KOPT-K1 (cell line): ENCODE measurements around the gene GZMA.
"Not testable (repeated sequence)": the region's sequence is repeated elsewhere in the genome, so short reads cannot be mapped to it uniquely, and the experiment has no call there.

ENCODE experiments used
- H3K27ac ChIP-seq: fragments of 200-600 bp; sonication (generic); 2 replicates; pipeline ENCODE4 v1.5.1; 2016; ENCODE audit warnings: antibody characterized with exemption, mild to moderate bottlenecking, low read depth, low read length; ENCODE audit not compliant: poor library complexity, severe bottlenecking
- H3K36me3 ChIP-seq: fragments of 200-600 bp; sonication (generic); 2 replicates; pipeline ENCODE4 v1.5.1; 2017; ENCODE audit warnings: antibody characterized with exemption, mild to moderate bottlenecking, low read length, moderate library complexity; ENCODE audit not compliant: insufficient read depth
- H3K9me3 ChIP-seq: fragments of 200-600 bp; sonication (generic); 2 replicates; pipeline ENCODE4 v1.5.1; 2017; ENCODE audit warnings: antibody characterized with exemption, low read length, mild to moderate bottlenecking; ENCODE audit not compliant: insufficient read depth, poor library complexity, severe bottlenecking

The GZMA gene

DNA sequence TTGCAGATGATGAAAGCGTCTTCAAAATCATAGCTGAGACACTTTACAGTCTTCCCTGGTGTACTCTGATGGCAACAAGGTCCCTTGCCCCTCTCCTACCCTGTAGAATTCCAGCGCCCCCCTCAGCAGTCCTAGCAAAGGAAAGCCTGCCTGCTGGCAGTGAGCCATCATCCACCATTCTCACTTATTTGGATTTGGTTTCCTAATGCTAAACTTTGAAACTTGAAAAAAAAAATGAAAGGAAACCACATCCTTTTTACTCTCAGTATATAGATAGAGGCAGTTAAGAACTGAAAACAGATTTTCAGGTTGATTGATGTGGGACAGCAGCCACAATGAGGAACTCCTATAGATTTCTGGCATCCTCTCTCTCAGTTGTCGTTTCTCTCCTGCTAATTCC is at the start of gene GZMA:
Gene GZMA (plus strand): TSS at position 299 of the 400 bp plus-strand sequence. CDS start 37 bp downstream, at position 336.
- Histone ChIP-seq H3K36me3 (no peaks in the 10 kb centered on the region), H3K27ac (peak within 1 kb of the TSS; percentile 47), H3K9me3 (no peaks in the 10 kb centered on the region)

DNA sequence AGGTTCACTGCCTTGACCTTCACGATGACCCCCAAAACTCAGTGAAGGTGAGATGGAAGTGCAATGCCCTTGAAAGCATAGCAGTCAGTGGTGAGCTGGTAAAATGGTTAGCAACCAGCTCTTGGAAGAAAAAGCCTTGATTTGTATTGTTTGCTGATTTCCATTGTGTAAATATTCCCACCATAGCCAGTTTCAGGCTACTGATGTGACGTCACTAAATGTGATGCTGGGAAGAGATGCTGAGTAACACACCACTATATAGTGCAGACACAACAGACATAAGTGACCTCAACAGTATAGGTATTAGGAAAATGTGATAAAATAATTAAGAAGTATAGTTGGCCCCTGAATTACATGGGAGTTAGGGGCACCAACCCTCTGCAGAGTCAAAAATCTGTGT is 47.3 kb upstream of the GZMA start:
- no peaks in the 10 kb centered on the region for H3K36me3 ChIP-seq
- peaks cover 16% of the 10 kb centered on the region for H3K9me3 ChIP-seq
- no peak overlapping the region for H3K27ac ChIP-seq

DNA sequence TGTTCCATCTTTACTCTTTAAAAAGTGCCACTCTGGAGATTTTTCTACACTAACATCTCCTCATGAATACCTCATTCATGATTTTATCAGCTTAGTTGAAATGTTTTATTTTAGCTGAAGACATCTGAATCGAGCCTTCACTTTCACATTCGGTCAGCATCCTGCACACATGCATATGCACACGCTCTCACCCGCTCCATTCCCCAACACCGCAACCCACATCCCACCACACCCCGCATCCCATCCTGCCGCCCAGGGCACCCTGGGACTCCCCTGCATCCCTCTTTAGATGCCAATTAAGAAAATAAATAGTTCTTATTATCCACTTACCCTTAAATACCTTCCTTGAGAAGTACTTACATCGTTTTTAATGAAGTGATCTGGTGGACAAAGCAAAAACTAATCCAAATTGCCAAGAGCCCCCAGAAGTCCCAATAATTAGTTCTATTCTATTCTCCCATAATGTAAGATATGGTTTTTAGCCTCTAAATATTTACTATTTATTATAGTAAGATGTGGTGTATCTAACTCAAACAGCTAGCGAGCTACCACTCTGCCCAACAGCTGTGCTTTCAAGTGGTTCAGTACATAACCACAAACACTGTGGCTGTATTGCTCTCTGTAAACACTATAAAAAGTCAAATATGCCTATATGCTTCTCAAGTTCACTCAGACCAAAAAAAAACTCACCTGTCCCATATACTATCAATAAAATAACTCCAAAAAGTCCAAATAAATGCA is 40.2 kb upstream of the GZMA start:
- Histone ChIP-seq H3K27ac (no peak overlapping the region), H3K9me3 (peaks cover 13% of the 10 kb centered on the region), H3K36me3 (no peaks in the 10 kb centered on the region)

DNA sequence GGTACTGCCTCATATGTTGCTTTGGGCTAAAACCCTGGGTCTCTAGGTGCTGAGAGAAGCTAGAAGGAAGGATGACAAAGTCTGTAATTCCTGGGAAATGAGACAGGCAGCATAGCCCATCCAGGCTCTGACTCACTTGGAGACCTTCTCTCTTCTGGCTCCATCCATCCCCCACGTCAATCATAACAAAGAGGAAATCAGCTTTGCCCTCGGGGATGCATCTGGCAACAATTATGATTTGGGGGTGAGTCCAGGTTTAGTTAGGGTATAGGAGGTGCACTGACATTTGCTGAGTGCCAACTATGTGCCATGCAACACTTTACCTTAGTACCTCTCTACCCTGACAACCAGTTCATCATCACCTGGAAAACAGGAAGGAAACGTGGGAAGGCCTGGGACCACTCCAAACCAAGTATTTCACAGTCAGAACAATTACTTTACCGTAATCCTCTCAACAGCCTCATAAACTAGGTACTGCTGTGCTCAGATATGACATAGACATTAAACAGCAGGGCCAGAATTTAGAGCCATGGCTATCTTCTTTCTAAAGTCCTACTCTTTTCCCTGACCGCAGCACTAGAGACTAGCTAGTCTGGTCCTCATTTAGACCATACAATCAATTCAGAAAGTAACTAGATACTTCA is 39.1 kb upstream of the GZMA start:
- peaks cover 13% of the 10 kb centered on the region for H3K9me3 ChIP-seq
- no peaks in the 10 kb centered on the region for H3K36me3 ChIP-seq
- no peak overlapping the region for H3K27ac ChIP-seq

DNA sequence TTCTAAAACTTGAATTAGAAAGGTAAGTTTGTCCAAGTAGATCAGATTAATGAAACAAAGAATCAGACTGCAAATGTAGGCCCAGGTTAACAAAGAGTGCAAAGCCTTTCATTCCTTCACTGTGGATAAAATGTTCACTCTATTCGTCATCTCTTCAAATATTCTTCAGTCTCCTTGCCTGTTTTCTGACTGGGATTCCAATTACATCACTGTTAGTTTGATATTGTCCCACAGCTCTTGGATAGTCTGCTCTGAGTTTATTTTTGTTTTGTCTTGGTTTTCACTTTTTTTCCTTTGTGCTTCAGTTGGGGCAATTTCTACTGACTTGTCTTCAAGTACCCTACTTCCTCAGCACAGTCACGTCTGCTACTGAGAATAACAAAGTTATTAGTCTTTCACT is 38.5 kb upstream of the GZMA start:
- H3K27ac ChIP-seq, result no peak overlapping the region
- no peaks in the 10 kb centered on the region for H3K36me3 ChIP-seq
- peaks cover 13% of the 10 kb centered on the region for H3K9me3 ChIP-seq

DNA sequence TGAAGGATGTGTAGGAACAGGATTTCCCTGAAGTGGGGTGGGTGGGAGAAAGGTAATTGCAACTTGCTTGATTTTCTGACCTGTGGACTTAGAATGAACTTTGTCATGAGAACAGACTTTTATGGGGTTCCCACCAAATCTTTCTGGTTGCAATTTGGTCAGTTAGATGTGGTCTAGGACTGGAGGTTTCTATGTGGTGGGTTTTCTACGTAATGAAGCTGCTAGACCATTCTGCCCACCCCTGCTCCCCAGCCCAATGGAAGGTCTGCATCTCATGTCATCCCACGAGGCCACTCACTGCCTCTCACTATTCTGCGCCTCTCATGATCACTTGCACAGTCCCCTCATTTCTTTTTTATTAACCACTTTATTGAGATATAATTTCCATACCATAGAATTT is 37.9 kb upstream of the GZMA start:
- no peaks in the 10 kb centered on the region for H3K36me3 ChIP-seq
- H3K9me3 ChIP-seq, result peaks cover 13% of the 10 kb centered on the region
- no peak overlapping the region for H3K27ac ChIP-seq

DNA sequence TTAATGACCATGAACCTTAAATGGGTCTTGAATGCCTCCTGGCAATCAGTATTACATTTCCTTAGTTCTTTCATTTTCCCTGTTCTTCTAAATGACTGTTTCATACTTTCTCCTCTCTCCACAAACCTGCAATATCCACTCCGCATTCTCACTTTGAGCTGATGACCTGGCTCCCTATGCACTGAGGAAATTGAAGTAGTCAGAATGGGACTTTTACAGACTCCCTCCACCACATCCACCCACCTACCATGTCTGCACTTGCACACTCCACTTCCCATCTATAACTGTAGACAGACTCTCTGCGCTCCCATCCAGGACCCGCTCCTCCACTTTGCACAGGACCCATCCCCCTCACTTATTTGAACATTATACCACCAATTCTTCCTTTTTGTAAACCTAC is 36.2 kb upstream of the GZMA start:
- Histone ChIP-seq H3K9me3 (peaks cover 7% of the 10 kb centered on the region), H3K36me3 (no peaks in the 10 kb centered on the region), H3K27ac (no peak overlapping the region)

DNA sequence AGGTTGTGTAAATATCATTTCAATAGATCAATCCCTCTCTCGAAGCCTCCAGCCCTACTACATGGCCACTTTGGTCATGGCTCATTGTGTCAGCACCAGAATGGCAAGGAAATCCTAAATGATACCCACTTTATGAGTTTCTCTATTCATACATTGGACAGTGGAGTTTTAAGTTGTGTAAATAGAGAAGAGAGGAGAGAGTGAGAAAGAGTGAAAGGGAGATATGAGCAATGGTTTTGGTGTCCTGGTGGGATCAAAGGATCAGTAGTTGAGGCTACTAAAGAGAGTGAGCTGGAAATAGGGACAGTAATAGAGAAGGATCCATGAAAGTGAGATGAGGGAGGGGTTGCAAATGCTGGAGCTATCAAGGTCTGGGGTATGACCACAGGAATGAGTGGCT is 31.5 kb upstream of the GZMA start:
- Histone ChIP-seq H3K9me3 (no peaks in the 10 kb centered on the region), H3K27ac (no peak overlapping the region), H3K36me3 (no peaks in the 10 kb centered on the region)

DNA sequence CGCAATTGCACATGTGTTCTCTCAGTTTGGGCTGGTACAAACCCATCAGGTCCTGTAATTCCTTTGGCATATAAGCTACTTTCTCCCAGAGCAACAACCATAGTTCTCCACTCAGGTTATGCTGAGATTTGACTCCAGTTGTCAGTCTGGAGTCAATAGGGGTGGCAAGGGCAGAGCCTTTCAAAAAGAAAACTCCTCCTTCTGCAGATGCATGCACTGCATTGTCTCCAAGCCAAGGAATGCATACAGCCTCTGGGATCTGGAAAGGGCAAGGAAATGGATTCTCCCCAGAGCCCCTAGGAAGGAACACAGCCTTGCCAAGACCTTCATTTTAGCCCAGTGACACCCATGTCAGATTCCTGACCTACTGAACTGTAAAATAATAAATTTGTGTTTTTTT is 31.0 kb upstream of the GZMA start:
- H3K27ac ChIP-seq, result no peak overlapping the region
- no peaks in the 10 kb centered on the region for H3K9me3 ChIP-seq
- H3K36me3 ChIP-seq, result no peaks in the 10 kb centered on the region

DNA sequence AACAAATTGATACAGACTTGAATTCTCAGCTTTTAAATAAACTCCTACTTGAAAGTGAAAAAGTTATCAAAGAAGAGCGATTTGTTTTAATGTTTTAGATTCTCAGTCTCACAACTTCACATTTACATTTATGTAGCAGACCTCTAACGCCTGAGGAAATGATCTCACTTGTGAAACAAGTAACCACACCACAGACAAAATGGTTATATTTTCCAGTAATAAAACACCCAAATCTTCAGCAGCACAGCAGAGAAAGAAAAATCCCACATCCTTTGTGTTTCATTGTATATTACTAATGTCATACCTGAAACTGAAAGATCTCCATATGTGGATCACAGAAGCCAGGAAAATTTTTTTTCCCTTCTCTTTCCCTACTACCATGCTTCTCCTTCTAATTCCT is 29.8 kb upstream of the GZMA start:
- peak overlapping the region; percentile 49 for H3K27ac ChIP-seq
- no peaks in the 10 kb centered on the region for H3K9me3 ChIP-seq
- no peaks in the 10 kb centered on the region for H3K36me3 ChIP-seq

DNA sequence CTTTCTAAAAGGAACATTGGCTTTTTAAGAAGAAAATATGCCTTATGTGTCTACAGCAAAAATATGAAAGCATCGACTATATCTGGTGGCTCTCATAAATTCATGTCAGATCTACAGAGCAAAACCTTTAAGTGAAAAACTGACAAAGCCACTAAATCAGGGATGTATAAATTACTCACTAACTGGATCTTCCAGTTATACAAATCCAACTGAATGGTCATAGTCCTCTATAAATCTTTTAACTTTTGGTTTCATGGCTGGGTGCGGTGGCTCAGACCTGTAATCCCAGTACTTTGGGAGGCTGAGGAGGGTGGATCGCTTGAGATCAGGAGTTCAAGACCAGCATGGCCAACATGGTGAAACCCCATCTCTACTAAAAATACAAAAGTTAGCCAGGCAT is 29.2 kb upstream of the GZMA start:
- Histone ChIP-seq H3K36me3 (no peaks in the 10 kb centered on the region), H3K9me3 (no peaks in the 10 kb centered on the region), H3K27ac (peak overlapping the region; percentile 49)

DNA sequence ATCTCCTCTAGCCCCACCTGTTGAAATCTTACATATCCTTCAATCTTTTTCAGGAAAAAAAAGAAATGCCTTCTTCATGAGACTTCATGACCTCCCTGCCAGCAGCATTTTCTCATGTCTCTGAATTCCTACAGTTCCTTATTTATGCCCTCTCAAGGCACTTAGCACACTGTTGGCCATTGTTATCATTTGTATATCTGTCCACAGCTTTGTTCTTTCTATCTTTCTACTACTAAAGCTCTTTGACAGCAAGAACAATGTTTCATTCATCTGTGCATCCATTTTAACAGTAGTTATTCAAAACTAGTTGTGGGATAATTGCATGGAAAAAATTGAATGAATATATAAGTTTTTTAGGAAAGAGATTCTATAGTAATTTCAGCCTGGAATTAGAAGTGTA is 20.9 kb upstream of the GZMA start:
- Histone ChIP-seq H3K36me3 (no peaks in the 10 kb centered on the region), H3K27ac (no peak overlapping the region), H3K9me3 (peaks cover 21% of the 10 kb centered on the region)

DNA sequence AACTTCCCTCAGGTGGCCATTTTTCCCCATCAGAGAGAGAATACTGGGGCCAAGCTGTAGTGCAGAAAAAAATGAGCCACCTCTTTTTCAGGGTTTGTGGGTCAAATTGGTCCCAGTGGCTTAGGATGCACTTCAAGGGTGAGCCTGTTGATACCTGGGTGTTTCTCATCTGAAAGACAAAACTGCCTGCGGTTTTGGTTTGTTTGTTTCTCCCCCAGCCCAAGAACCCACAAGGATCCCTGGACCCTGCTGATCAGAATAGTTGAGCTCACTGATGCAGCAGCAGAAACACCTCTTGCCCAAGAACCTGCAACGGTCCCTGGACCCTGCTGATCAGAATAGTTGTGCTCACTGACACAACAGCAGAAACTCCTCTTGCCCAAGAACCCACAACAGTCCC is 13.1 kb upstream of the GZMA start:
- not testable (repeated sequence) for H3K27ac ChIP-seq, H3K36me3 ChIP-seq
- peaks cover 11% of the 10 kb centered on the region for H3K9me3 ChIP-seq

DNA sequence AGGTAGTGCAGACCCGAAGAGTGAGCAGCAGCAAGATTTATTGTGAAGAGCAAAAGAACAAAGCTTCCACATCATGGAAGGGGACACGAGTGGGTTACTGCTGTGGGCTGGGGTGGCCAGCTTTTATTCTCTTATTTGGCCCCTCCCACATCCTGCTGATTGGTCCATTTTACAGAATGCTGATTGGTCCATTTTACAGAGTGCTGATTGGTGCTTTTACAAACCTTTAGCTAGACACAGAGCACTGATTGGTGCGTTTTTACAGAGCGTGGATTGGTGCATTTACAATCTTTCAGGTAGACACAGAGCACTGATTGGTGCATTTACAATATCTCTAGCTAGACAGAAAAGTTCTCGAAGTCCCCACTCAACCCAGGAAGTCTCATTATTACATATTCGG is 11.4 kb upstream of the GZMA start:
- not testable (repeated sequence) for H3K9me3 ChIP-seq, H3K36me3 ChIP-seq, H3K27ac ChIP-seq

DNA sequence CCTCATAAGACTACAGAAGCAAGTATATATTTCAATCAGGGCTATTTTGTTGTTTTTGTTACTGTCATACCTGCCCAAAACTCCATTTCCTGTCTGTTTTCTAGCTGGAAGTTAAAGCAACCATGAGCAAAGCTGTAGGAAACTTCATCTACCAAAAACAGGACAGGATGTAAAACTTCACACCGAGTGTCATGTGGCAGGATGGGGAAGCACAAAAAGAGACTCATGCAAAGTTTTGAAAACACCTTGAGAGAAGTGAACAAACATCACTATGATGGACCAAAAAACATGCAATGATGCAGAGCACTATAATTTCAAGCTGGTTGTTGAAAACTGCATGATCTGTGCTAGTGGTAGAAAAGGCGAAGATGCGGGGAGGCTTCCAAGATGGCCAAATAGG is 6.3 kb upstream of the GZMA start:
- Histone ChIP-seq H3K9me3 (peaks cover 1% of the 10 kb centered on the region), H3K27ac (no peak overlapping the region), H3K36me3 (no peaks in the 10 kb centered on the region)

DNA sequence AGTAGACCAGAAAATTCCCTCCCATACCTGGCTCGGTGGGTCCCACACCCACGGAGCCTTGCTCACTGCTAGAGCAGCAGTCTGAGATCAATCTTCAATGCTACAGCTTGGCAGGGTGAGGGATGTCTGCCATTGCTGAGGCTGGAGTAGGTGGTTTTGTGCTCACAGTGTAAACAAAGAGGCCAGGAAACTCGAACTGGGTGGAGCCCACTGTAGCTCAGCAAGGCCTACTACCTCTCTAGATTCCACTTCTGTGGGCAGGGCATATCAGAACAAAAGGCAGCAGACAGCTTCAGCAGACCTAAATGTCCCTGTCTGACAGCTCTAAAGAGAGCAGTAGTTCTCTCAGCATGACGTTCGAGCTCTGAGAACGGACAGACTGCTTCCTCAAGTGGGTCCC is 5.6 kb upstream of the GZMA start:
- no peaks in the 10 kb centered on the region for H3K36me3 ChIP-seq
- no peaks in the 10 kb centered on the region for H3K9me3 ChIP-seq
- no peak overlapping the region for H3K27ac ChIP-seq
